ENCODE measurements around the gene PLPP4.

The PLPP4 gene

DNA sequence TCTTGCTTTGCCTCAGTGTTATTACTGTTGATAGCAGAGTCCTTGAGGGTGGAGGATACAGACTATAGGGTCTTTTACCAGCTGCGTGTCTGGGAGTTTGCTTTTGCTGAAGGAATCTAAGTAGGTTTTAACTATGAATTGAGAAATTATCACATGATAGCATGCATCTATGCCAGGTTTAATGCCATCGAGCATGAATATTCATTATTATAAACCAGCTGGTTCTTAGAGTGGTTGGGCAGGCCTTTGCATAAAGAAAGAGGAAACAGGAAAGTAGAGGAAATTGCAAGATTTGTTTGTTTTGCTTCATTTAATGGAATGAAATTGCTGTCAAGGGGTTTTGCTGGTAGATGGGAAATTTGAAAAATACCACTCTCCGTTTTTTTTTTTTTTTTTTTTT, 70.7 kb downstream of the PLPP4 start:
- TF ChIP-seq SPI1 (IDR thresholded peaks at IDR 0.05; ENCODE audit: borderline replicate concordance, low read depth): no peak
- TF ChIP-seq POLR2AphosphoS5 (IDR thresholded peaks at IDR 0.05; ENCODE audit: low read depth): no peak
- TF ChIP-seq GABPA (IDR thresholded peaks at IDR 0.05; ENCODE audit: low read depth): no peak
- TF ChIP-seq, protein P1, sequence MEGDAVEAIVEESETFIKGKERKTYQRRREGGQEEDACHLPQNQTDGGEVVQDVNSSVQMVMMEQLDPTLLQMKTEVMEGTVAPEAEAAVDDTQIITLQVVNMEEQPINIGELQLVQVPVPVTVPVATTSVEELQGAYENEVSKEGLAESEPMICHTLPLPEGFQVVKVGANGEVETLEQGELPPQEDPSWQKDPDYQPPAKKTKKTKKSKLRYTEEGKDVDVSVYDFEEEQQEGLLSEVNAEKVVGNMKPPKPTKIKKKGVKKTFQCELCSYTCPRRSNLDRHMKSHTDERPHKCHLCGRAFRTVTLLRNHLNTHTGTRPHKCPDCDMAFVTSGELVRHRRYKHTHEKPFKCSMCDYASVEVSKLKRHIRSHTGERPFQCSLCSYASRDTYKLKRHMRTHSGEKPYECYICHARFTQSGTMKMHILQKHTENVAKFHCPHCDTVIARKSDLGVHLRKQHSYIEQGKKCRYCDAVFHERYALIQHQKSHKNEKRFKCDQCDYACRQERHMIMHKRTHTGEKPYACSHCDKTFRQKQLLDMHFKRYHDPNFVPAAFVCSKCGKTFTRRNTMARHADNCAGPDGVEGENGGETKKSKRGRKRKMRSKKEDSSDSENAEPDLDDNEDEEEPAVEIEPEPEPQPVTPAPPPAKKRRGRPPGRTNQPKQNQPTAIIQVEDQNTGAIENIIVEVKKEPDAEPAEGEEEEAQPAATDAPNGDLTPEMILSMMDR (IDR thresholded peaks at IDR 0.05; ENCODE audit: insufficient read depth, low read length): no peak
- TF ChIP-seq, protein P2, sequence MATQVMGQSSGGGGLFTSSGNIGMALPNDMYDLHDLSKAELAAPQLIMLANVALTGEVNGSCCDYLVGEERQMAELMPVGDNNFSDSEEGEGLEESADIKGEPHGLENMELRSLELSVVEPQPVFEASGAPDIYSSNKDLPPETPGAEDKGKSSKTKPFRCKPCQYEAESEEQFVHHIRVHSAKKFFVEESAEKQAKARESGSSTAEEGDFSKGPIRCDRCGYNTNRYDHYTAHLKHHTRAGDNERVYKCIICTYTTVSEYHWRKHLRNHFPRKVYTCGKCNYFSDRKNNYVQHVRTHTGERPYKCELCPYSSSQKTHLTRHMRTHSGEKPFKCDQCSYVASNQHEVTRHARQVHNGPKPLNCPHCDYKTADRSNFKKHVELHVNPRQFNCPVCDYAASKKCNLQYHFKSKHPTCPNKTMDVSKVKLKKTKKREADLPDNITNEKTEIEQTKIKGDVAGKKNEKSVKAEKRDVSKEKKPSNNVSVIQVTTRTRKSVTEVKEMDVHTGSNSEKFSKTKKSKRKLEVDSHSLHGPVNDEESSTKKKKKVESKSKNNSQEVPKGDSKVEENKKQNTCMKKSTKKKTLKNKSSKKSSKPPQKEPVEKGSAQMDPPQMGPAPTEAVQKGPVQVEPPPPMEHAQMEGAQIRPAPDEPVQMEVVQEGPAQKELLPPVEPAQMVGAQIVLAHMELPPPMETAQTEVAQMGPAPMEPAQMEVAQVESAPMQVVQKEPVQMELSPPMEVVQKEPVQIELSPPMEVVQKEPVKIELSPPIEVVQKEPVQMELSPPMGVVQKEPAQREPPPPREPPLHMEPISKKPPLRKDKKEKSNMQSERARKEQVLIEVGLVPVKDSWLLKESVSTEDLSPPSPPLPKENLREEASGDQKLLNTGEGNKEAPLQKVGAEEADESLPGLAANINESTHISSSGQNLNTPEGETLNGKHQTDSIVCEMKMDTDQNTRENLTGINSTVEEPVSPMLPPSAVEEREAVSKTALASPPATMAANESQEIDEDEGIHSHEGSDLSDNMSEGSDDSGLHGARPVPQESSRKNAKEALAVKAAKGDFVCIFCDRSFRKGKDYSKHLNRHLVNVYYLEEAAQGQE (IDR thresholded peaks at IDR 0.05; ENCODE audit: insufficient replicate concordance, low read depth): no peak
- peaks cover 3% of the 10 kb centered on the region for H3K27me3 ChIP-seq (ENCODE audit: insufficient read depth, poor library complexity, severe bottlenecking)
- no peak overlapping the region for H3K4me3 ChIP-seq (replicated peaks; ENCODE audit: insufficient read depth, low read length)
- no peak overlapping the region for H3K27ac ChIP-seq (replicated peaks)
- DNase-seq (ENCODE audit: low read depth in 1 of 2, low spot score in 1 of 2): no peak

DNA sequence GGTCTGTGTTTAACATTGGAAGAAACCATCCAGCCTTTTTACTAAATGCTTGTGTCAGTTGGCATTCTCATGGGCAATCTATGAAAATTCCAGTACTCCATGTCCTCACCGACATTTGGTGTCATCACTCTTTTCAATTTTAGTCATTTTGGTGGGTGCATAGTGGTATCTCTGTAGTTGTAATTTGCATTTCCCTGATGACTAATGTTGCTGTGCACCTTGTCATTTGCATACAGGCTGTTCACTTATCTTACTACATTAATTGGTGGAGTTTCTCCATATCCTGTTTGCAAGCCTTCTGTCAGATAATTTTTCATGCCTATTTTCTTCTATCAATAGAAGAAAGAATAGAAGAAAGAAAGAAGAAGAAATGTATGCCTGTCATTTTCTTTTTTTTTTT, 73.7 kb downstream of the PLPP4 start:
- Histone ChIP-seq H3K27ac (replicated peaks) (no peak overlapping the region), H3K27me3 (ENCODE audit: insufficient read depth, poor library complexity, severe bottlenecking) (no peaks in the 10 kb centered on the region), H3K4me3 (replicated peaks; ENCODE audit: insufficient read depth, low read length) (no peak overlapping the region)
- TF ChIP-seq, protein P2 (IDR thresholded peaks at IDR 0.05; ENCODE audit: insufficient replicate concordance, low read depth): no peak
- TF ChIP-seq, protein P1 (IDR thresholded peaks at IDR 0.05; ENCODE audit: insufficient read depth, low read length): no peak
- TF ChIP-seq GABPA (IDR thresholded peaks at IDR 0.05; ENCODE audit: low read depth) (no peak), POLR2AphosphoS5 (IDR thresholded peaks at IDR 0.05; ENCODE audit: low read depth) (no peak), SPI1 (IDR thresholded peaks at IDR 0.05; ENCODE audit: borderline replicate concordance, low read depth) (no peak)
- DNase-seq (ENCODE audit: low read depth in 1 of 2, low spot score in 1 of 2): no peak

DNA sequence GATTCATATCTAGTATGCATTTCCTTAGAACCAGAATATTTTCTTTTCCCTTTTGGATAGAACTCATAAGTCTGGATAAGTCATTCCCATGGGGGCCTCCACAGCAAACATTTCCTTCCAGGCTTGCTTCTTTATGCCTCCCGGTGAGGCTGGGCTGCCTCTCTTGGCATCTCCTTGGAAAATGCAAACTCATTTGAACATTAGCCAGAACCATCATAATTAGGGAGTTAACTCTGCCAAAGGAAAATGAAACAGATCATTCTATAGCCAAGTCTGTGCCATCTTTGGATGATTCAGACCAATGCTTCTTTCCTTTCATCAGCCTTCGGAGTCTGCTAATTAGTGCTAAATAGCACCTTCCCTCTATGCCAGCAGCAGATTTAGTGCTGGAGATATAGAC, 81.1 kb downstream of the PLPP4 start:
- no peak overlapping the region for H3K4me3 ChIP-seq (replicated peaks; ENCODE audit: insufficient read depth, low read length)
- H3K27me3 ChIP-seq (ENCODE audit: insufficient read depth, poor library complexity, severe bottlenecking): no peaks in the 10 kb centered on the region
- DNase-seq (ENCODE audit: low read depth in 1 of 2, low spot score in 1 of 2): no peak
- TF ChIP-seq, protein P1 (IDR thresholded peaks at IDR 0.05; ENCODE audit: insufficient read depth, low read length): no peak
- TF ChIP-seq GABPA (IDR thresholded peaks at IDR 0.05; ENCODE audit: low read depth) (no peak), POLR2AphosphoS5 (IDR thresholded peaks at IDR 0.05; ENCODE audit: low read depth) (no peak), SPI1 (IDR thresholded peaks at IDR 0.05; ENCODE audit: borderline replicate concordance, low read depth) (no peak)
- TF ChIP-seq, protein P2 (IDR thresholded peaks at IDR 0.05; ENCODE audit: insufficient replicate concordance, low read depth): no peak
- no peak overlapping the region for H3K27ac ChIP-seq (replicated peaks)

All from HL-60 (cell line).